ENCODE data around the gene BMPR1B. TPM values are rescaled to one million over a fixed set of nuclear protein-coding genes. Genes with fewer than 3 reads are reported as not detected.

The BMPR1B gene
- total RNA-seq, 6 experiments from 2014 or later, result 0.31 to 1.6 (median 0.62) TPM

DNA sequence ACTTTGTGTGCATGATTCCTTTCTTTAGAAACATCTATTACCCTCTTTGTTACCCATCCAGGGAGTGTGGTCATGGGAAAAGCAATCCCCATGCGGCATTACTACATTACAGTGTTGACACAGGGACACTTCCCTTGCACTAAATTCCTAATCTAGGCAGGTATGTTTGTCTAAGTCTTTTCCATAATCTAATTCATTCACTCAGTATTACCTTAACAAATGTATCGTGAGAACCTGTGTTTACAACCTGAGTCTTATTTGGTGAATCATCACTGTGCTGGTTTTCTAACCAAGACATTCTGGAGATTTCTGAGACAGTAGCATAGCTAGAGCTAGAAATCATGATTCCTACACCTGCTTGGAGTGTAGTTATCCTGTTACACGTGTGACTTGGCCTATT lies 326.8 kb downstream of the BMPR1B start:
- Histone ChIP-seq H3K27ac (no peak overlapping the region), H3K27me3 (no peaks in the 10 kb centered on the region), H3K4me3 (no peak overlapping the region), H3K9me3 (no peaks in the 10 kb centered on the region), H3K36me3 (no peaks in the 10 kb centered on the region), H3K4me1 (no peaks in the 10 kb centered on the region)
- no peak for ATAC-seq
- WGBS (ENCODE audit: insufficient coverage, low coverage, low lambda C conversion rate, missing lambda C conversion rate), result 54% methylated on average over 3 of the region's 3 CpGs
- intact Hi-C loops (cut with DNase I), result no loop called here
- TF ChIP-seq POLR2A (IDR thresholded peaks at IDR 0.05), result no peak
- DNase-seq, result no peak

DNA sequence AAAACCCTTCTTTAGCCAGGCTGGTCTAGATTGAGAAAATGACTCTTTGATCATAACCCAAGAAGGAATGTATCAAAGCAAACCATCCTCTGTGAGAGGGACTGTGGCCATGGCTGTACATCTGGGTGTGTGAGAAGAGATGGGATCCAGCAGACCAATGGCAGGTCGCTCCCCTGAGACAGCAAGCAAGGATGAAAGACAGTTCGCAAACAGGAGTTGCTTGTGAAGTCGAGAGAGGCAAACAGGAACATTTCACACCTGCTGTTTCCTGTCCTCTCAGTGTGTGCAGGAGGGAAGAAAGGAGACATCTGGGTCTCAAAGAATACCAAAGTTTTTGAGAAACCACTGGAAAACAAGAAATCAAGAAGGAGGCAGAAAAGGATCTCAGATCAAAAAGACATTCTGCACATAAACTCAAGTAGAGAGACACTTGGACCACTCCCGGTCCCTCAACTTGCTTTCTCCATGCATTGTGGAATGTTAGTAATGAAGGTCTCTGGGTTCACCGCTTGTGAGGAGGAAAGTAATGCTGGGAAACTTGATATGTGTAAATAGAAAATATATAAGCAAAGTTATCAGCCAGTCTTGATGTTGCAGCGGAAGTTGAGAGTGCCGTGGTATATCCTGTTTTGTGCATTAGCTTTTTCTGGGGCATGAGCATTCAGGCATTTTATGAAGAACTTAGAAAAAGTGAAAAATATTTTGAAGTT lies 327.5 kb downstream of the BMPR1B start:
- DNase-seq (no peak), ATAC-seq (no peak)
- Histone ChIP-seq H3K27ac (no peak overlapping the region), H3K9me3 (no peaks in the 10 kb centered on the region), H3K27me3 (no peaks in the 10 kb centered on the region), H3K36me3 (no peaks in the 10 kb centered on the region), H3K4me1 (no peaks in the 10 kb centered on the region), H3K4me3 (no peak overlapping the region)
- no peak for TF ChIP-seq CTCF (IDR thresholded peaks at IDR 0.05)
- no peak for TF ChIP-seq POLR2A (IDR thresholded peaks at IDR 0.05)
- WGBS (ENCODE audit: insufficient coverage, low coverage, low lambda C conversion rate, missing lambda C conversion rate), result 57% methylated on average over 7 of the region's 7 CpGs
- intact Hi-C loops (cut with DNase I), result no loop called here

DNA sequence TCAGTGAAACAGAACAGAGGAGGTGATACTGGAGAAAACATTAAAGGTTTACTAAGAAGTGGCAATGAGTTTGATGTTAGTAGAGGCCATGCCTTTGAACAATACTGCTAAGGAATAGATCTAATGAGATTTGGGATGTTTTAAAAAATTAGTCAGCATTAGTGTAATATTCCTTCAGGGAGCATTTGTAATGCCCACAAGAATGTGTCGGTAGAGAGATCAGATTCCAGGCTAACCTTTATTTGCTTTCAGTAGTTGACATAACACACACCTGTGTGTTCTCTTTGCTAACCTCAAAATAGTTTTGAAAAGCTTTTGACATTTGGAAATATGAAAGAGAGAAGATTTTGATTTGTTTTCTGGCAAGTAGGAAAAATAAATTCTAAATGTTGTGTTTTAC lies 328.8 kb downstream of the BMPR1B start:
- 33% methylated on average over 1 of the region's 1 CpG for WGBS (ENCODE audit: insufficient coverage, low coverage, low lambda C conversion rate, missing lambda C conversion rate)
- Histone ChIP-seq H3K27ac (no peak overlapping the region), H3K36me3 (no peaks in the 10 kb centered on the region), H3K9me3 (no peaks in the 10 kb centered on the region), H3K4me3 (no peak overlapping the region), H3K4me1 (no peaks in the 10 kb centered on the region), H3K27me3 (no peaks in the 10 kb centered on the region)
- TF ChIP-seq POLR2A (IDR thresholded peaks at IDR 0.05) (no peak), CTCF (IDR thresholded peaks at IDR 0.05) (no peak)
- intact Hi-C loops (cut with DNase I), result no loop called here
- DNase-seq (no peak), ATAC-seq (no peak)

GRCh38 chr4:95087657-95088455 lies 330.1 kb downstream of the BMPR1B start:
- DNase-seq, result no peak
- H3K36me3 ChIP-seq, result no peaks in the 10 kb centered on the region
- intact Hi-C loops (cut with DNase I), result no loop called here
- WGBS (ENCODE audit: insufficient coverage, low coverage, low lambda C conversion rate, missing lambda C conversion rate), result 61% methylated on average over 2 of the region's 2 CpGs
- H3K27me3 ChIP-seq, result no peaks in the 10 kb centered on the region
- H3K27ac ChIP-seq, result no peak overlapping the region
- no peak overlapping the region for H3K4me3 ChIP-seq
- TF ChIP-seq CTCF (IDR thresholded peaks at IDR 0.05), result no peak
- TF ChIP-seq POLR2A (IDR thresholded peaks at IDR 0.05), result no peak
- no peaks in the 10 kb centered on the region for H3K9me3 ChIP-seq
- no peak for ATAC-seq
- no peaks in the 10 kb centered on the region for H3K4me1 ChIP-seq

- Histone ChIP-seq H3K9me3 (no peaks in the 10 kb centered on the region), H3K27ac (no peak overlapping the region), H3K4me1 (no peaks in the 10 kb centered on the region), H3K27me3 (no peaks in the 10 kb centered on the region), H3K4me3 (no peak overlapping the region), H3K36me3 (no peaks in the 10 kb centered on the region)
- DNase-seq (no peak), ATAC-seq (no peak)
- 40% methylated on average over 3 of the region's 3 CpGs for WGBS (ENCODE audit: insufficient coverage, low coverage, low lambda C conversion rate, missing lambda C conversion rate)
- no peak for TF ChIP-seq POLR2A (IDR thresholded peaks at IDR 0.05)
- no peak for TF ChIP-seq CTCF (IDR thresholded peaks at IDR 0.05)
- intact Hi-C loops (cut with DNase I), result no loop called here
Measured at GRCh38 chr4:95091272-95091671, 333.5 kb downstream of the BMPR1B start.

All from right lobe of liver (tissue), 6 donors.